Measurements from ENCODE around the gene QDPR.

Gene QDPR

DNA sequence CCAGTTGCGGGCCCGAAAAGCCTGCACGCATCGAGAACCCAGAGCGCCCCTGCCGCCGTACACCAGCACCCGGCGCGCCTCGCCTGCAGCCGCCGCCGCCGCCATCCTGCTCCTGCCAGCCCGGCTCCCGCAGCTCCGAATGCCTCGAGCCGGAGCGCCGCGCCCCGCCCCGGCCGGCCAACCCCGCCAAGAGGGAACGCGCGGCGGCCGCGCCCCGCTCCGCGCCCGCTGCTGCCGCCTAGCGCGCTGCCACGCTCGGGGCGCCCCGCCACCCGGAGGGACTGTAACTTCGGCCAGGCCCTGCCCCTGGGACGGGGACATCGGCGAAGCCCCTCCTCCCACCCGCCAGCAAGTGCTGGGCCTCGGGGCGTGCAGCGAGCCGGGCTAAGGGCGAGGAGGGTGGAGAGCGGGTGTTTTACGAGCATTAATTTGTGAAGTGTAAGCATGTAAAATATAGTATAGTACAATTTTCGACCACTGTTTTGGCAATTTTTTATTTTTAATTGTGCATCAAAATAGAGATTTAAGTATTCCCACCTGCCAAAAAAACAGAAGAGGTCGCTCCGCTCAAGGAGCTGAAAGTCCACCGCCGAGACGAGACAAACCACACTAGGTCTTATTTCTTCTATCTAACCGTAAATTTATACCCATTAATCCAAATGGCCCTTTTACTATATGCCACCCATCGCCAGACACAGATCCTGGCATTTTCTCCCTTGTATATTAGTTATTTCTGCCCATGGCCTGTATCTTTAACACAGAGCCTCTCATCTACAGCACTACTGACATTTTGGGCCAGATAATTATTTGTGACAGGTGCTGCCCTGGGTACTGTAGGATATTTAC lies at the start of gene QDPR:
Gene QDPR (minus strand): TSS at position 141 of the 846 bp plus-strand sequence. CDS start 36 bp downstream, at position 105.
- peak within 1 kb of the TSS; percentile 81 for H3K4me3 ChIP-seq (replicated peaks; ENCODE audit: low read depth, low read length)
- TF ChIP-seq, protein P1, sequence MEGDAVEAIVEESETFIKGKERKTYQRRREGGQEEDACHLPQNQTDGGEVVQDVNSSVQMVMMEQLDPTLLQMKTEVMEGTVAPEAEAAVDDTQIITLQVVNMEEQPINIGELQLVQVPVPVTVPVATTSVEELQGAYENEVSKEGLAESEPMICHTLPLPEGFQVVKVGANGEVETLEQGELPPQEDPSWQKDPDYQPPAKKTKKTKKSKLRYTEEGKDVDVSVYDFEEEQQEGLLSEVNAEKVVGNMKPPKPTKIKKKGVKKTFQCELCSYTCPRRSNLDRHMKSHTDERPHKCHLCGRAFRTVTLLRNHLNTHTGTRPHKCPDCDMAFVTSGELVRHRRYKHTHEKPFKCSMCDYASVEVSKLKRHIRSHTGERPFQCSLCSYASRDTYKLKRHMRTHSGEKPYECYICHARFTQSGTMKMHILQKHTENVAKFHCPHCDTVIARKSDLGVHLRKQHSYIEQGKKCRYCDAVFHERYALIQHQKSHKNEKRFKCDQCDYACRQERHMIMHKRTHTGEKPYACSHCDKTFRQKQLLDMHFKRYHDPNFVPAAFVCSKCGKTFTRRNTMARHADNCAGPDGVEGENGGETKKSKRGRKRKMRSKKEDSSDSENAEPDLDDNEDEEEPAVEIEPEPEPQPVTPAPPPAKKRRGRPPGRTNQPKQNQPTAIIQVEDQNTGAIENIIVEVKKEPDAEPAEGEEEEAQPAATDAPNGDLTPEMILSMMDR (IDR thresholded peaks at IDR 0.05; ENCODE audit: low read depth, low read length, missing control alignments) = peak; percentile 19
- DNase-seq (ENCODE audit: extremely low read depth, low read depth) = no peak

GRCh38 chr4:17561195-17561909 lies 49.5 kb upstream of the QDPR start:
- DNase-seq (ENCODE audit: extremely low read depth, low read depth) = peak; percentile 86
- TF ChIP-seq, protein P1 (IDR thresholded peaks at IDR 0.05; ENCODE audit: low read depth, low read length, missing control alignments) = no peak
- no peak overlapping the region for H3K4me3 ChIP-seq (replicated peaks; ENCODE audit: low read depth, low read length)

GRCh38 chr4:17560065-17560673 lies 48.3 kb upstream of the QDPR start:
- TF ChIP-seq, protein P1 (IDR thresholded peaks at IDR 0.05; ENCODE audit: low read depth, low read length, missing control alignments) = no peak
- no peak overlapping the region for H3K4me3 ChIP-seq (replicated peaks; ENCODE audit: low read depth, low read length)
- DNase-seq (ENCODE audit: extremely low read depth, low read depth) = no peak

DNA sequence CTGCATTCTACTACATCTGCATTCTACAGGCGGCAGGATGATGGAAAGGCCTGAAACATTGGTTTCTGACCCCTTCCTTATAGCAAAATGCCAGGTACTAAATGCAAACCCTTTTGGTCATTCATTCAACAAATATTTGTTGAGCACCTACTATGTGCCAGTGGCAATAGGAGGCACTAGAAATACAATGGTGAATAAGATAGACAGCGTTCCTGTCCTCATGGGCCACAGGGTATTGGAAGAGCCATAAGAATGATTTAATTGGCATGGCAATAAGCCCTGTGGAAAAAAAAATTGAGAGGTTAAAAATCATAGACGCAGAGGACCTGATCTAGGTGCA lies 47.8 kb upstream of the QDPR start:
- TF ChIP-seq, protein P1 (IDR thresholded peaks at IDR 0.05; ENCODE audit: low read depth, low read length, missing control alignments) = no peak
- no peak overlapping the region for H3K4me3 ChIP-seq (replicated peaks; ENCODE audit: low read depth, low read length)
- DNase-seq (ENCODE audit: extremely low read depth, low read depth) = no peak

- no peak for DNase-seq (ENCODE audit: extremely low read depth, low read depth)
- no peak overlapping the region for H3K4me3 ChIP-seq (replicated peaks; ENCODE audit: low read depth, low read length)
- TF ChIP-seq, protein P1 (IDR thresholded peaks at IDR 0.05; ENCODE audit: low read depth, low read length, missing control alignments) = no peak
Measured at GRCh38 chr4:17558941-17559708, 47.2 kb upstream of the QDPR start.

- DNase-seq (ENCODE audit: extremely low read depth, low read depth) = peak; percentile 41
- TF ChIP-seq, protein P1 (IDR thresholded peaks at IDR 0.05; ENCODE audit: low read depth, low read length, missing control alignments) = no peak
- H3K4me3 ChIP-seq (replicated peaks; ENCODE audit: low read depth, low read length) = no peak overlapping the region
Measured at GRCh38 chr4:17557880-17558279, 46.0 kb upstream of the QDPR start.

Data from HFF-Myc (cell line).